Peyer's patch (tissue), 4 donors: ENCODE measurements around the gene TIMM13.

ENCODE experiments used
- CTCF ChIP-seq, 6 experiments: fragments of 450-650 bp in 4 of 6; fragments of 200-600 bp in 2 of 6; sonication (generic) in 1 of 6; IDR thresholded peaks; one replicate each; pipeline ENCODE4 v1.5.1; 2017 to 2019; ENCODE audit warnings: antibody characterized with exemption in 6 of 6, mild to moderate bottlenecking in 3 of 6, moderate library complexity in 1 of 6
- POLR2A ChIP-seq, 2 donors: fragments of 450-650 bp; IDR thresholded peaks; one replicate each; pipeline ENCODE4 v1.5.1; 2017; ENCODE audit warnings: antibody characterized with exemption in 2 of 2, mild to moderate bottlenecking in 2 of 2, moderate library complexity in 2 of 2

GRCh38 chr19:2444251-2445002 is 17.0 kb upstream of the TIMM13 start:
- TF ChIP-seq POLR2A (IDR thresholded peaks at IDR 0.05) (no peak), CTCF (IDR thresholded peaks at IDR 0.05) (no peak)
